Measurements from ENCODE around the gene PIGL. TPM values are rescaled to one million over a fixed set of nuclear protein-coding genes. Genes with fewer than 3 reads are reported as not detected.

PIGL gene
- total RNA-seq: 28.0 and 28.6 TPM in 2 replicates
- 40.8 and 40.9 TPM in 2 replicates for polyA plus RNA-seq
- polyA plus RNA-seq (2011; cell fraction: cytosol; rRNA removed): 12.9 and 18.3 TPM in 2 replicates
- 281 and 287 TPM in 2 replicates for polyA plus RNA-seq (2011; cell fraction: nucleus; rRNA removed)
- 24.0 and 25.5 TPM in 2 replicates for polyA plus RNA-seq (2012)
- 42.5 and 54.3 TPM in 2 replicates for polyA minus RNA-seq
- 7.8 TPM for polyA minus RNA-seq (2011; cell fraction: cytosol; rRNA and poly(A)+ RNA removed)
- 44.2 and 61.8 TPM in 2 replicates for polyA minus RNA-seq (2011; cell fraction: nucleus; rRNA and poly(A)+ RNA removed)
- percentile 64 among the genes with signal in this experiment for Bru-seq, nascent RNA
- percentile 64 among the genes with signal in this experiment for BruChase-seq, experiment 1, labeled RNA remaining after a 6-hour chase
- BruChase-seq, experiment 2, labeled RNA remaining after a 2-hour chase: percentile 61 among the genes with signal in this experiment
- long read RNA-seq, transcript PIGL-201 (7 exons, 1,137 nt): major isoform, 7 of 32 reads
- long read RNA-seq, transcript PIGL-205 (2 exons, 888 nt): minor isoform, 5 of 32 reads
- long read RNA-seq, partial matches to known transcripts: 0 of 32 reads
- long read RNA-seq, other reads (novel, unspliced or antisense): 18 of 32 reads

DNA sequence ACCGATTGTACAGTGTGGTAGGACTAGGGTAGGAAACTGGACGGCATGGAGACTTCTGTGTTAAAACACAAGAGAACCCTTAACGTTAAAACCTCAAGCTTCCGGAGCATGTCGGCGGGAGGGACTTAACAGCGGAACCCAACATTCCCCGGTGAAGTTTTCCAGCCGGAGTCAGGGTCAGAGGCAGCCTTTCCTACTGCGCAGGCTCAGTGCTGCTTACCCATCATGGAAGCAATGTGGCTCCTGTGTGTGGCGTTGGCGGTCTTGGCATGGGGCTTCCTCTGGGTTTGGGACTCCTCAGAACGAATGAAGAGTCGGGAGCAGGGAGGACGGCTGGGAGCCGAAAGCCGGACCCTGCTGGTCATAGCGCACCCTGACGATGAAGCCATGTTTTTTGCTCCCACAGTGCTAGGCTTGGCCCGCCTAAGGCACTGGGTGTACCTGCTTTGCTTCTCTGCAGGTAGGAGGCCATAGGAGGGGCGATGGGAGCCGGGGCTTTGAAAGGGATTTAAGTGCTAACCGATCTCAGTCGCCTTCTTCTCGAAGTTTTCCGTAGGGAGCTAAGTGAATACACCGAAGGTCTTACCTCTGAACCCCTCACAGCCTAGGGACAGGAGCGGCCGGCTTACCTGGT, at the start of gene PIGL:
TSS of gene PIGL (plus strand) at position 209 of the 634 bp plus-strand sequence. CDS start at position 226, 17 bp downstream.
- Histone ChIP-seq H3K4me2 (ENCODE audit: insufficient read depth, low read length) (peak within 1 kb of the TSS; percentile 99), H3K4me1 (ENCODE audit: control insufficient read depth, extremely low read depth, insufficient read depth, low read length) (peaks cover 22% of the 10 kb centered on the region), H3K9me1 (replicated peaks; ENCODE audit: control insufficient read depth, extremely low read depth, insufficient read depth, low read length) (no peaks in the 10 kb centered on the region), H3K4me3 (replicated peaks in 1 of 3; ENCODE audit: insufficient read depth in 1 of 3, low read depth in 1 of 3, low read length in 3 of 3) (peak within 1 kb of the TSS; percentile 64 to 96 (median 86)), H3K27me3 (ENCODE audit: control insufficient read depth in 2 of 2, insufficient read depth in 2 of 2, low read length in 2 of 2) (no peaks in the 10 kb centered on the region), H3K9ac (replicated peaks; ENCODE audit: extremely low read depth, insufficient read depth, low read length) (peak within 1 kb of the TSS; percentile 93), H4K20me1 (replicated peaks; ENCODE audit: control insufficient read depth, extremely low read depth, insufficient read depth, low read length) (peaks cover 3% of the 10 kb centered on the region), H3K9me3 (replicated peaks; ENCODE audit: control insufficient read depth, insufficient read depth, low read length) (no peaks in the 10 kb centered on the region), H3K79me2 (ENCODE audit: control insufficient read depth, insufficient read depth, low read length) (peaks cover 64% of the 10 kb centered on the region), H3K36me3 (ENCODE audit: control insufficient read depth in 2 of 2, extremely low read depth in 1 of 2, insufficient read depth in 2 of 2, low read length in 2 of 2) (no peaks in the 10 kb centered on the region), H2AFZ (ENCODE audit: low read depth, low read length) (peak within 1 kb of the TSS; percentile 77), H3K27ac (ENCODE audit: insufficient read depth, low read depth, low read length) (peak within 1 kb of the TSS; percentile 84)
- TSS peak; percentile 65 for BruUV-seq (replicated peaks)
- peak; percentile 95 for DNase-seq (ENCODE audit: low read depth, low spot score)
- TF ChIP-seq FOS (IDR thresholded peaks at IDR 0.05; ENCODE audit: borderline replicate concordance, insufficient read depth, low read length): no peak
- peak; percentile 87 for TF ChIP-seq MYC (IDR thresholded peaks at IDR 0.05; ENCODE audit: low read depth, low read length)
- TF ChIP-seq POLR2A (IDR thresholded peaks at IDR 0.05; ENCODE audit: low read depth, low read length): peak; percentile 95
- peak; percentile 93 for TF ChIP-seq POLR2AphosphoS5 (IDR thresholded peaks at IDR 0.05; ENCODE audit: insufficient read depth, low read depth, low read length)
- TF ChIP-seq, protein P1, sequence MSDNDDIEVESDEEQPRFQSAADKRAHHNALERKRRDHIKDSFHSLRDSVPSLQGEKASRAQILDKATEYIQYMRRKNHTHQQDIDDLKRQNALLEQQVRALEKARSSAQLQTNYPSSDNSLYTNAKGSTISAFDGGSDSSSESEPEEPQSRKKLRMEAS (IDR thresholded peaks at IDR 0.05; ENCODE audit: insufficient read depth, insufficient read length): peak; percentile 40
- TF ChIP-seq GATA2 (IDR thresholded peaks at IDR 0.05; ENCODE audit: insufficient read depth, insufficient read length, low read depth, low read length): no peak
- dilution Hi-C loops (cut with MboI; ENCODE audit: extremely low pct_ligation_motif_present, low sequenced_read_pairs) (no loop called here), intact Hi-C loops (cut with micrococcal nuclease) (no loop called here)
- ChIA-PET CTCF (interaction anchor here (0.9 to 3.9 kb wide), 4 partner anchors 13 to 136 kb away, joined by 3 to 13 read pairs (median 6); partner anchors contain the start of gene CENPV), POLR2A (interaction anchor here (0.8 kb wide), 1 partner anchor 67 kb away, joined by 4 read pairs; no protein-coding TSS in a partner anchor)
- FAIRE-seq: peak; percentile 86

Measured in endothelial cell of umbilical vein (primary cell).